ENCODE measurements around the gene FAF1. TPM values are rescaled to one million over a fixed set of nuclear protein-coding genes. Genes with fewer than 3 reads are reported as not detected.
A peak's percentile ranks its signal among the peaks of the same experiment; 100 is the strongest.

FAF1 gene
- total RNA-seq, 4 donors from 2014 or later, result 60.4 to 89.0 (median 67.8) TPM

GRCh38 chr1:50707824-50708223, 252.2 kb downstream of the FAF1 start:
- H3K4me3 ChIP-seq, result no peak overlapping the region
- H3K4me1 ChIP-seq, result peaks cover 0 to 7% (median 3%) of the 10 kb centered on the region in 3 donors
- TF ChIP-seq CTCF (IDR thresholded peaks at IDR 0.05) (no peak), POLR2AphosphoS5 (IDR thresholded peaks at IDR 0.05) (no peak), POLR2A (IDR thresholded peaks at IDR 0.05) (no peak), EP300 (IDR thresholded peaks at IDR 0.05) (no peak)
- H3K27ac ChIP-seq, result no peak overlapping the region
- H3K27me3 ChIP-seq, result no peaks in the 10 kb centered on the region
- no peak for ATAC-seq
- WGBS, 2 donors (ENCODE audit: low coverage in 1 of 2), result 92 to 93% methylated on average over 7 of the region's 7 CpGs
- H3K36me3 ChIP-seq, result no peaks in the 10 kb centered on the region
- no peaks in the 10 kb centered on the region for H3K9me3 ChIP-seq

GRCh38 chr1:50705699-50706098, 254.4 kb downstream of the FAF1 start:
- Histone ChIP-seq H3K9me3 (no peaks in the 10 kb centered on the region), H3K4me1 (peaks cover 0 to 18% (median 3%) of the 10 kb centered on the region in 3 donors), H3K27ac (no peak overlapping the region), H3K27me3 (no peaks in the 10 kb centered on the region), H3K4me3 (no peak overlapping the region), H3K36me3 (no peaks in the 10 kb centered on the region)
- ATAC-seq, result no peak
- TF ChIP-seq EP300 (IDR thresholded peaks at IDR 0.05) (no peak), POLR2A (IDR thresholded peaks at IDR 0.05) (no peak), CTCF (IDR thresholded peaks at IDR 0.05) (no peak), POLR2AphosphoS5 (IDR thresholded peaks at IDR 0.05) (no peak)
- WGBS, 2 donors (ENCODE audit: low coverage in 1 of 2), result 72 to 80% methylated on average over 2 of the region's 2 CpGs

- Histone ChIP-seq H3K9me3 (no peaks in the 10 kb centered on the region), H3K4me1 (peaks cover 0 to 18% (median 3%) of the 10 kb centered on the region in 3 donors), H3K27ac (no peak overlapping the region), H3K27me3 (no peaks in the 10 kb centered on the region), H3K4me3 (no peak overlapping the region), H3K36me3 (no peaks in the 10 kb centered on the region)
- 0 to 11% methylated on average over 1 of the region's 1 CpG for WGBS, 2 donors (ENCODE audit: low coverage in 1 of 2)
- TF ChIP-seq CTCF (IDR thresholded peaks at IDR 0.05) (no peak), POLR2A (IDR thresholded peaks at IDR 0.05) (no peak)
- ATAC-seq, result no peak
These were observed 255.0 kb downstream of the FAF1 start for GRCh38 chr1:50705041-50705440.

GRCh38 chr1:50704126-50704525, 255.9 kb downstream of the FAF1 start:
- peaks cover 0 to 18% (median 3%) of the 10 kb centered on the region in 3 donors for H3K4me1 ChIP-seq
- no peak for ATAC-seq
- TF ChIP-seq EP300 (IDR thresholded peaks at IDR 0.05), result no peak
- peak; percentile 46 to 75 (median 67) for TF ChIP-seq CTCF (IDR thresholded peaks at IDR 0.05)
- no peaks in the 10 kb centered on the region for H3K9me3 ChIP-seq
- H3K36me3 ChIP-seq, result no peaks in the 10 kb centered on the region
- WGBS, 2 donors (ENCODE audit: low coverage in 1 of 2), result 14 to 22% methylated on average over 1 of the region's 1 CpG
- no peak overlapping the region for H3K4me3 ChIP-seq
- no peaks in the 10 kb centered on the region for H3K27me3 ChIP-seq
- H3K27ac ChIP-seq, result no peak overlapping the region

GRCh38 chr1:50703240-50703639, 256.8 kb downstream of the FAF1 start:
- Histone ChIP-seq H3K4me3 (no peak overlapping the region), H3K9me3 (no peaks in the 10 kb centered on the region), H3K4me1 (peaks cover 0 to 18% (median 3%) of the 10 kb centered on the region in 3 donors), H3K36me3 (no peaks in the 10 kb centered on the region), H3K27ac (no peak overlapping the region), H3K27me3 (no peaks in the 10 kb centered on the region)
- ATAC-seq, result no peak
- no peak for TF ChIP-seq POLR2A (IDR thresholded peaks at IDR 0.05)
- TF ChIP-seq POLR2AphosphoS5 (IDR thresholded peaks at IDR 0.05), result no peak
